HepG2 (cell line): Measurements from ENCODE around the gene CACNA1C. TPM values are rescaled to one million over a fixed set of nuclear protein-coding genes. Genes with fewer than 3 reads are reported as not detected.

Experiments used
- ATAC-seq: fragments of 200-7000 bp; cut with Tn5 transposase; 3 replicates; pipeline ENCODE4 v1.9.1; 2020; ENCODE audit warnings: mild to moderate bottlenecking, moderate library complexity
- BruUV-seq: library from RNA; stranded (reverse); fragments of 400-500 nt; replicated peaks from 2 replicates; lab custom pipeline; 2021; lab: Mats Ljungman, UMichigan
- CTCF ChIA-PET: fragments of 300-600 bp; formaldehyde crosslinking; extraction: SDS; loops from one replicate; lab custom pipeline; 2021; ENCODE audit warnings: low total read pairs, inconsistent platforms, low intra/inter-chr PET ratio; lab: Yijun Ruan, JAX
- POLR2A ChIA-PET: fragments of 350-600 bp; sonication (Branson Sonifier 250); formaldehyde crosslinking; loops from one replicate; lab custom pipeline; 2020; ENCODE audit warnings: antibody characterized with exemption, inconsistent platforms; lab: Yijun Ruan, JAX
- DNase-seq: peaks from one replicate; pipeline ENCODE4 v3.0.0-alpha.2; 2015; ENCODE audit warnings: low spot score
- FAIRE-seq: peaks from 3 replicates; lab custom pipeline; 2011; peaks lifted over from hg19 to GRCh38; lab: Jason Lieb, UNC
- H2AFZ ChIP-seq: one replicate; pipeline ENCODE4 v1.6.1; 2011; ENCODE audit warnings: low read length, inconsistent platforms
- H3K27ac ChIP-seq: fragments of 300-600 bp; 3 replicates; pipeline ENCODE4 v1.8.0; 2011; ENCODE audit warnings: mixed run types, mild to moderate bottlenecking, mixed read lengths, low read length, inconsistent platforms; ENCODE audit not compliant: insufficient read depth; ENCODE audit errors: extremely low read length
- H3K27me3 ChIP-seq, 2 experiments: fragments of 200-600 bp in 1 of 2; 2 replicates in 1 of 2; 3 replicates in 1 of 2; pipeline versions ENCODE4 v1.6.0 to v1.8.0; 2011; ENCODE audit warnings: low read length in 2 of 2, mild to moderate bottlenecking in 2 of 2, moderate library complexity in 2 of 2, inconsistent platforms in 1 of 2; ENCODE audit not compliant: insufficient read depth in 2 of 2, control insufficient read depth in 1 of 2
- H3K36me3 ChIP-seq, 2 experiments: fragments of 200-600 bp in 1 of 2; replicated peaks in 1 of 2; 2 replicates in 1 of 2; 3 replicates in 1 of 2; pipeline versions ENCODE4 v1.5.1 to v1.8.0; 2011; ENCODE audit warnings: low read length in 2 of 2, inconsistent platforms in 1 of 2; ENCODE audit not compliant: insufficient read depth in 2 of 2, control insufficient read depth in 1 of 2
- H3K4me1 ChIP-seq: 2 replicates; pipeline ENCODE4 v1.5.1; 2012; ENCODE audit warnings: low read length, inconsistent platforms; ENCODE audit not compliant: insufficient read depth
- H3K4me2 ChIP-seq: 2 replicates; pipeline ENCODE4 v1.6.0; 2011; ENCODE audit warnings: low read depth, low read length, inconsistent platforms
- H3K4me3 ChIP-seq, 3 experiments: fragments of 200-600 bp in 1 of 3; sonication (generic), shearing (Covaris generic) in 1 of 3; replicated peaks in 1 of 3; 2 replicates each; pipeline ENCODE4 v1.5.1; 2011 to 2016; ENCODE audit warnings: low read length in 3 of 3, inconsistent platforms in 2 of 3, low read depth in 2 of 3, mild to moderate bottlenecking in 2 of 3, control low read depth in 1 of 3, mixed read lengths in 1 of 3; ENCODE audit not compliant: insufficient read depth in 1 of 3
- H3K79me2 ChIP-seq: one replicate; pipeline ENCODE4 v1.6.1; 2011; ENCODE audit warnings: low read length, inconsistent platforms; ENCODE audit not compliant: insufficient read depth
- H3K9ac ChIP-seq: 2 replicates; pipeline ENCODE4 v1.6.0; 2011; ENCODE audit warnings: mild to moderate bottlenecking, low read depth, low read length, inconsistent platforms; ENCODE audit not compliant: insufficient read depth
- H3K9me3 ChIP-seq: 2 replicates; pipeline ENCODE4 v1.5.1; 2012; ENCODE audit warnings: mild to moderate bottlenecking, low read length
- H4K20me1 ChIP-seq: 2 replicates; pipeline ENCODE4 v1.6.0; 2011; ENCODE audit warnings: inconsistent platforms, mild to moderate bottlenecking, low read length, moderate library complexity; ENCODE audit not compliant: insufficient read depth
- CREB1 ChIP-seq, 2 experiments: fragments of 450-650 bp in 1 of 2; IDR thresholded peaks; 2 replicates each; pipeline ENCODE4 v1.6.1; 2016 to 2017; ENCODE audit warnings: control low read depth in 1 of 2, mild to moderate bottlenecking in 1 of 2, missing compliant biosample characterization in 1 of 2, missing genetic modification characterization in 1 of 2
- GLI4 ChIP-seq: sonication (generic); formaldehyde crosslinking; IDR thresholded peaks from 2 replicates; pipeline ENCODE4 v1.5.1; 2020; ENCODE audit warnings: missing genetic modification reagents, mild to moderate bottlenecking, moderate library complexity, borderline replicate concordance
- ISL2 ChIP-seq: sonication (generic); formaldehyde crosslinking; IDR thresholded peaks from 2 replicates; pipeline ENCODE4 v1.5.0; 2020; ENCODE audit warnings: missing genetic modification reagents
- SMARCE1 ChIP-seq: fragments of 450-650 bp; IDR thresholded peaks from 2 replicates; pipeline ENCODE4 v1.6.1; 2017; ENCODE audit warnings: borderline replicate concordance
- SNAI1 ChIP-seq: sonication (generic); formaldehyde crosslinking; IDR thresholded peaks from 2 replicates; pipeline ENCODE4 v1.5.0; 2020; ENCODE audit warnings: mild to moderate bottlenecking, missing genetic modification reagents, borderline replicate concordance
- TAF15 ChIP-seq: fragments of 200-400 bp; formaldehyde crosslinking; IDR thresholded peaks from one replicate; pipeline ENCODE4 v1.6.1; 2018; ENCODE audit warnings: mild to moderate bottlenecking, low read depth, low read length; ENCODE audit not compliant: poor library complexity, severe bottlenecking
- THRA ChIP-seq: sonication (generic); formaldehyde crosslinking; IDR thresholded peaks from 2 replicates; pipeline ENCODE4 v1.4.0; 2020; ENCODE audit warnings: missing genetic modification reagents, borderline replicate concordance
- ZBTB25 ChIP-seq: IDR thresholded peaks from 2 replicates; pipeline ENCODE4 v1.6.1; 2018; ENCODE audit warnings: missing genetic modification reagents
- ZNF10 ChIP-seq: sonication (generic); formaldehyde crosslinking; IDR thresholded peaks from 2 replicates; pipeline ENCODE4 v1.4.0; 2020; ENCODE audit warnings: mild to moderate bottlenecking, low read depth, missing genetic modification reagents, borderline replicate concordance
- ZNF407 ChIP-seq: sonication (generic); formaldehyde crosslinking; IDR thresholded peaks from one replicate; pipeline ENCODE4 v1.5.1; 2020; ENCODE audit warnings: mild to moderate bottlenecking, missing genetic modification reagents; ENCODE audit errors: not compliant biosample characterization
- ZNF501 ChIP-seq: sonication (generic); formaldehyde crosslinking; IDR thresholded peaks from 2 replicates; pipeline ENCODE4 v1.5.1; 2020; ENCODE audit warnings: mild to moderate bottlenecking, moderate library complexity, missing genetic modification reagents
- ZNF605 ChIP-seq: sonication (generic); formaldehyde crosslinking; IDR thresholded peaks from 2 replicates; pipeline ENCODE4 v1.8.0; 2022; ENCODE audit warnings: mild to moderate bottlenecking, missing genetic modification reagents
- WGBS: methylation state at CpG from one replicate; pipeline ENCODE4 v1.1.6; 2017; ENCODE audit warnings: low lambda C conversion rate; 5-methylcytosine and 5-hydroxymethylcytosine counted together
- in situ Hi-C: cut with HindIII; loops from 2 replicates; pipeline ENCODE4 v1.10.0; 2017; ENCODE audit warnings: low pct_unique_long_range_greater_than_20kb; ENCODE audit not compliant: extremely low pct_ligation_motif_present
- intact Hi-C: fragments of 100-400 bp; cut with micrococcal nuclease; formaldehyde crosslinking; loops from one replicate; pipeline ENCODE4 v1.10.0; 2022; ENCODE audit not compliant: unreplicated experiment
- polyA plus RNA-seq, 8 experiments: library from polyadenylated mRNA; depleted of rRNA in 3 of 8; stranded (reverse) in 7 of 8; unstranded in 1 of 8; fragments of >200 nt; fragmentation: Illumina TruSeq in 4 of 8; extraction: Trizol in 4 of 8; gene quantifications; 2 replicates each; pipeline versions ENCODE4 v1.2.1 to v1.2.3, GENCODE V29; 2011 to 2016; ENCODE audit warnings: low read depth in 4 of 8, missing spikeins in 1 of 8, mixed read lengths in 1 of 8; ENCODE audit not compliant: insufficient read depth in 1 of 8
- total RNA-seq, 5 experiments: library from RNA; depleted of rRNA; stranded (reverse); fragments of >200 nt; fragmentation: Illumina TruSeq; extraction: Trizol; gene quantifications; 2 replicates each; pipeline ENCODE4 v1.2.3, GENCODE V29; 2016; ENCODE audit warnings: low read depth in 1 of 5

Gene CACNA1C
- total and polyA plus RNA-seq, 2 of the 13 experiments (the other 11 are each of a cell fraction or from before 2014, with no cell fraction given): not detected

- H3K4me1 ChIP-seq: no peaks in the 10 kb centered on the region
- no peak overlapping the region for H3K4me2 ChIP-seq
- H3K27ac ChIP-seq: no peak overlapping the region
- no peak overlapping the region for H2AFZ ChIP-seq
- H3K27me3 ChIP-seq: peaks cover 7 to 62% of the 10 kb centered on the region in 2 experiments; a peak in 4 of 5 replicates
- H4K20me1 ChIP-seq: no peaks in the 10 kb centered on the region
- ChIA-PET CTCF (no interaction called here), POLR2A (no interaction called here)
- TF ChIP-seq ZNF407 (CRISPR knock-in tag) (no peak), SMARCE1 (no peak), ZBTB25 (CRISPR knock-in tag) (no peak), ZNF10 (CRISPR knock-in tag) (no peak), CREB1 (IDR thresholded peaks at IDR 0.05) (no peak), CREB1 (CRISPR knock-in tag; IDR thresholded peaks at IDR 0.05) (no peak), ZNF605 (CRISPR knock-in tag) (no peak), ISL2 (CRISPR knock-in tag) (no peak), ZNF501 (no peak), THRA (CRISPR knock-in tag) (no peak), GLI4 (CRISPR knock-in tag) (no peak), TAF15 (no peak), SNAI1 (CRISPR knock-in tag) (no peak)
- 4% methylated on average over 10 of the region's 10 CpGs for WGBS
- no peak for DNase-seq
- no TSS peak for BruUV-seq
- H3K4me3 ChIP-seq: no peak overlapping the region
- FAIRE-seq: no peak
- no peaks in the 10 kb centered on the region for H3K36me3 ChIP-seq
- intact Hi-C loops (no loop called here), in situ Hi-C loops (no loop called here)
- no peaks in the 10 kb centered on the region for H3K79me2 ChIP-seq
- no peak overlapping the region for H3K9ac ChIP-seq
- H3K9me3 ChIP-seq: no peaks in the 10 kb centered on the region
- ATAC-seq: no peak
Measured at GRCh38 chr12:2498964-2499500, 446.2 kb downstream of the CACNA1C start.
